ENCODE results near the gene CLSTN1. TPM values are rescaled to one million over a fixed set of nuclear protein-coding genes. Genes with fewer than 3 reads are reported as not detected.

Gene CLSTN1
- total RNA-seq, 1 donor from 2014 or later, result 130 TPM

GRCh38 chr1:9826616-9827015 is 2.9 kb upstream of the CLSTN1 start:
- Mint-ChIP-seq H3K27me3 (peaks cover 26% of the 10 kb centered on the region), H3K4me3 (ENCODE audit: low read depth) (no peak overlapping the region)
- no peak for TF ChIP-seq CTCF (IDR thresholded peaks at IDR 0.05; ENCODE audit: unreplicated experiment)

GRCh38 chr1:9826087-9826486 is 2.3 kb upstream of the CLSTN1 start:
- Mint-ChIP-seq H3K4me3 (ENCODE audit: low read depth) (no peak overlapping the region), H3K27ac (no peak overlapping the region), H3K27me3 (peaks cover 26% of the 10 kb centered on the region), H3K36me3 (ENCODE audit: insufficient read depth) (no peaks in the 10 kb centered on the region), H3K9me3 (ENCODE audit: low read depth) (no peaks in the 10 kb centered on the region), H3K4me1 (ENCODE audit: low read depth) (peaks cover 22% of the 10 kb centered on the region)
- DNase-seq (ENCODE audit: low spot score, unreplicated experiment), result no peak
- no peak for TF ChIP-seq CTCF (IDR thresholded peaks at IDR 0.05; ENCODE audit: unreplicated experiment)

More at GRCh38 chr1:9826616-9827015, 2.9 kb upstream of the CLSTN1 start:
- no peak for DNase-seq (ENCODE audit: low spot score, unreplicated experiment)
- Mint-ChIP-seq H3K4me1 (ENCODE audit: low read depth) (peaks cover 22% of the 10 kb centered on the region), H3K9me3 (ENCODE audit: low read depth) (no peaks in the 10 kb centered on the region), H3K27ac (no peak overlapping the region), H3K36me3 (ENCODE audit: insufficient read depth) (no peaks in the 10 kb centered on the region)

- peaks cover 1% of the 10 kb centered on the region for H3K36me3 Mint-ChIP-seq (ENCODE audit: insufficient read depth)
- H3K4me3 Mint-ChIP-seq (ENCODE audit: low read depth), result peak overlapping the region; percentile 72
- no peaks in the 10 kb centered on the region for H3K9me3 Mint-ChIP-seq (ENCODE audit: low read depth)
- peak overlapping the region; percentile 38 for H3K27ac Mint-ChIP-seq
- H3K4me1 Mint-ChIP-seq (ENCODE audit: low read depth), result peaks cover 24% of the 10 kb centered on the region
- TF ChIP-seq CTCF (IDR thresholded peaks at IDR 0.05; ENCODE audit: unreplicated experiment), result no peak
- DNase-seq (ENCODE audit: low spot score, unreplicated experiment), result no peak
- H3K27me3 Mint-ChIP-seq, result peaks cover 26% of the 10 kb centered on the region
Observed at GRCh38 chr1:9825093-9826074, 1.6 kb upstream of the CLSTN1 start.

GRCh38 chr1:9824702-9825089 is 931 bp upstream of the CLSTN1 start:
- Mint-ChIP-seq H3K27me3 (peaks cover 26% of the 10 kb centered on the region), H3K9me3 (ENCODE audit: low read depth) (no peaks in the 10 kb centered on the region), H3K4me1 (ENCODE audit: low read depth) (peaks cover 27% of the 10 kb centered on the region), H3K27ac (no peak overlapping the region), H3K36me3 (ENCODE audit: insufficient read depth) (peaks cover 1% of the 10 kb centered on the region), H3K4me3 (ENCODE audit: low read depth) (peak overlapping the region; percentile 72)
- TF ChIP-seq CTCF (IDR thresholded peaks at IDR 0.05; ENCODE audit: unreplicated experiment), result no peak
- DNase-seq (ENCODE audit: low spot score, unreplicated experiment), result no peak

DNA sequence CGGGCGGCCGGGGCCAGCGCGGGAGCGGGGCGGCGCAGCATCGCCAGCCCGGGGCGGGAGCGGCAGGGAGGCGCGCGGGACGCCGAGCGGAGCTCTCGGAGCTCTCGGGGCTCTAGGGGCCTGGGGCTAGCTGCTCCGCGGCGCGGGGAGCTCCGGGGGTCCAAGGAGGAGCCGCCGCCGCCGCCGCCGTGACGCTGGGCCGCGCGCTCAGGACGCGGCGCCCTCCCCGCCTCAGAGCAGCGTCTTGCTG is 147 bp downstream of the CLSTN1 start:
- peaks cover 27% of the 10 kb centered on the region for H3K4me1 Mint-ChIP-seq (ENCODE audit: low read depth)
- peaks cover 1% of the 10 kb centered on the region for H3K36me3 Mint-ChIP-seq (ENCODE audit: insufficient read depth)
- peaks cover 26% of the 10 kb centered on the region for H3K27me3 Mint-ChIP-seq
- H3K27ac Mint-ChIP-seq, result no peak overlapping the region
- H3K9me3 Mint-ChIP-seq (ENCODE audit: low read depth), result no peaks in the 10 kb centered on the region
- TF ChIP-seq CTCF (IDR thresholded peaks at IDR 0.05; ENCODE audit: unreplicated experiment), result no peak
- H3K4me3 Mint-ChIP-seq (ENCODE audit: low read depth), result peak overlapping the region; percentile 35
- no peak for DNase-seq (ENCODE audit: low spot score, unreplicated experiment)
